MM.1S (cell line): ENCODE data around the gene BMPER.

Source experiments
- CTCF ChIP-seq: fragments of 300-600 bp; sonication (generic); IDR thresholded peaks from 2 replicates; pipeline ENCODE4 v1.5.1; 2016; ENCODE audit warnings: antibody characterized with exemption, low read length, mixed read lengths
- EZH2 ChIP-seq: fragments of 300-600 bp; sonication (generic); optimal IDR thresholded peaks from 2 replicates; pipeline ENCODE3; 2017; ENCODE audit warnings: low read depth, mild to moderate bottlenecking, antibody characterized with exemption, low read length, mixed read lengths
- EZH2phosphoT487 ChIP-seq: fragments of 300-600 bp; sonication (generic); IDR thresholded peaks from 2 replicates; pipeline ENCODE4 v1.6.1; 2018; ENCODE audit warnings: antibody characterized with exemption, low read length

DNA sequence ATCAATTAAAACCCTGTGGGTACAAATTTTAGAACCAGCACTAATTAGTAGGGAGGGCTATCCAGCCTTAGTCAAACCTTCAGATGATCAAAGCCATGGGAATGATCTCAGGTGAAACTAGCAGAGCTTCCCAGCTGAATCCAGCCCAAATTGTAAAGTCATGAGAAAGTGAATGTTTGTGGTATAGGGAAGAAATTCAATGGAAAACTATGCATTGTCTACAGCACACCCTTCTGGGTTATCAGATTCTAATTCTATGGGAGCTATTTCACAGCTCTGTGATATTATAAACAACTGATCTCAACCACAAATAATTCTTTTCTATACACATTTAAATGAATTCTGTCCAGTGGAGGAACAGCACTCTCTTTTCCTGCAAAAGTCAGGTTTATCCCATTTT is 24.6 kb upstream of the BMPER start:
- TF ChIP-seq CTCF = no peak
- TF ChIP-seq EZH2phosphoT487 = no peak
- TF ChIP-seq EZH2 = no peak
